IMR-90 (cell line): Measurements from ENCODE around the gene GLG1. TPM values are rescaled to one million over a fixed set of nuclear protein-coding genes. Genes with fewer than 3 reads are reported as not detected.

ENCODE experiments used
- ATAC-seq: fragments of 200-7000 bp; cut with Tn5 transposase; 2 replicates; pipeline ENCODE4 v1.9.1; 2020; ENCODE audit warnings: low read depth, mild to moderate bottlenecking, moderate library complexity
- BruUV-seq: library from RNA; stranded (reverse); fragments of 400-500 nt; replicated peaks from 2 replicates; lab custom pipeline; 2021; lab: Mats Ljungman, UMichigan
- CTCF ChIA-PET: fragments of 300-600 bp; formaldehyde crosslinking; extraction: SDS; loops from one replicate; lab custom pipeline; 2021; ENCODE audit warnings: antibody characterized with exemption; lab: Yijun Ruan, JAX
- POLR2A ChIA-PET: fragments of 300-600 bp; sonication (Branson Sonifier 250); formaldehyde crosslinking; loops from one replicate; lab custom pipeline; 2022; ENCODE audit warnings: antibody characterized with exemption; ENCODE audit not compliant: unreplicated experiment; lab: Charles Lee
- DNase-seq: peaks from one replicate; pipeline ENCODE4 v3.0.0; 2013
- H2AFZ ChIP-seq: replicated peaks from 2 replicates; pipeline ENCODE3; 2013; ENCODE audit warnings: low read length, mild to moderate bottlenecking; ENCODE audit not compliant: poor library complexity
- H2AK5ac ChIP-seq: 2 replicates; pipeline ENCODE4 v1.6.1; 2013; ENCODE audit warnings: low read depth, low read length, inconsistent platforms
- H2AK9ac ChIP-seq: replicated peaks from 2 replicates; pipeline ENCODE3; 2013; ENCODE audit warnings: mild to moderate bottlenecking, low read depth, low read length, moderate library complexity; ENCODE audit not compliant: poor library complexity
- H2BK120ac ChIP-seq: 2 replicates; pipeline ENCODE4 v1.6.1; 2013; ENCODE audit warnings: low read depth, low read length, inconsistent platforms
- H2BK15ac ChIP-seq: 3 replicates; pipeline ENCODE4 v1.6.1; 2013; ENCODE audit warnings: low read depth, low read length, inconsistent platforms
- H2BK20ac ChIP-seq: 2 replicates; pipeline ENCODE4 v1.6.1; 2013; ENCODE audit warnings: low read depth, mild to moderate bottlenecking, inconsistent platforms, low read length, moderate library complexity
- H2BK5ac ChIP-seq: 2 replicates; pipeline ENCODE4 v1.6.1; 2013; ENCODE audit warnings: mild to moderate bottlenecking, low read depth, low read length, inconsistent platforms; ENCODE audit not compliant: poor library complexity, severe bottlenecking
- H3K14ac ChIP-seq: replicated peaks from 2 replicates; pipeline ENCODE4 v1.6.1; 2013; ENCODE audit warnings: low read depth, low read length, inconsistent platforms
- H3K18ac ChIP-seq: 2 replicates; pipeline ENCODE4 v1.6.1; 2013; ENCODE audit warnings: low read depth, low read length, control low read depth
- H3K23ac ChIP-seq: 2 replicates; pipeline ENCODE4 v1.6.1; 2013; ENCODE audit warnings: low read depth, low read length, inconsistent platforms
- H3K27ac ChIP-seq: 2 replicates; pipeline ENCODE4 v1.5.1; 2013; ENCODE audit warnings: mild to moderate bottlenecking, control low read depth, low read length; ENCODE audit not compliant: insufficient read depth
- H3K27me3 ChIP-seq: 2 replicates; pipeline ENCODE4 v1.6.1; 2013; ENCODE audit warnings: low read length; ENCODE audit not compliant: control insufficient read depth, insufficient read depth
- H3K36me3 ChIP-seq: 2 replicates; pipeline ENCODE4 v1.6.1; 2013; ENCODE audit warnings: low read length, mixed read lengths; ENCODE audit not compliant: control insufficient read depth, insufficient read depth
- H3K4ac ChIP-seq: 2 replicates; pipeline ENCODE4 v1.6.1; 2013; ENCODE audit warnings: low read depth, low read length, inconsistent platforms
- H3K4me1 ChIP-seq: 2 replicates; pipeline ENCODE4 v1.6.1; 2013; ENCODE audit warnings: low read length, mixed read lengths; ENCODE audit not compliant: control insufficient read depth, insufficient read depth
- H3K4me2 ChIP-seq: 2 replicates; pipeline ENCODE4 v1.6.1; 2013; ENCODE audit warnings: low read depth, mild to moderate bottlenecking, control low read depth, low read length, moderate library complexity
- H3K4me3 ChIP-seq: 2 replicates; pipeline ENCODE4 v1.5.1; 2013; ENCODE audit warnings: low read depth, mild to moderate bottlenecking, control low read depth, low read length, moderate library complexity; ENCODE audit not compliant: insufficient read depth
- H3K56ac ChIP-seq: 2 replicates; pipeline ENCODE4 v1.6.1; 2013; ENCODE audit warnings: low read length, inconsistent platforms; ENCODE audit not compliant: insufficient read depth; ENCODE audit errors: extremely low read depth
- H3K79me1 ChIP-seq, 2 experiments: 2 replicates each; pipeline ENCODE4 v1.6.1; 2013; ENCODE audit warnings: low read length in 2 of 2, inconsistent platforms in 1 of 2, low read depth in 1 of 2
- H3K9ac ChIP-seq: 2 replicates; pipeline ENCODE4 v1.6.1; 2013; ENCODE audit warnings: low read depth, low read length, control low read depth
- H3K9me1 ChIP-seq: 2 replicates; pipeline ENCODE4 v1.6.1; 2013; ENCODE audit warnings: low read length, inconsistent platforms; ENCODE audit not compliant: insufficient read depth
- H3K9me3 ChIP-seq: 2 replicates; pipeline ENCODE4 v1.6.1; 2013; ENCODE audit warnings: low read length; ENCODE audit not compliant: control insufficient read depth, insufficient read depth
- H4K20me1 ChIP-seq: 2 replicates; pipeline ENCODE4 v1.6.1; 2013; ENCODE audit warnings: low read length, inconsistent platforms; ENCODE audit not compliant: insufficient read depth
- H4K5ac ChIP-seq: 2 replicates; pipeline ENCODE4 v1.6.1; 2013; ENCODE audit warnings: mild to moderate bottlenecking, low read depth, low read length, control low read depth
- H4K8ac ChIP-seq, 2 experiments: 2 replicates each; pipeline ENCODE4 v1.6.1; 2013; ENCODE audit warnings: low read depth in 2 of 2, low read length in 2 of 2, control low read depth in 1 of 2, inconsistent platforms in 1 of 2
- H4K91ac ChIP-seq: 2 replicates; pipeline ENCODE4 v1.6.1; 2013; ENCODE audit warnings: low read depth, low read length, inconsistent platforms; ENCODE audit not compliant: insufficient read depth
- MAZ ChIP-seq: IDR thresholded peaks from 2 replicates; pipeline ENCODE4 v1.6.1; 2012; ENCODE audit warnings: low read depth, mild to moderate bottlenecking, low read length, improper control_type of control experiment, moderate library complexity, borderline replicate concordance
- MXI1 ChIP-seq: IDR thresholded peaks from 2 replicates; pipeline ENCODE4 v1.6.1; 2012; ENCODE audit warnings: low read depth, mild to moderate bottlenecking, low read length, moderate library complexity, borderline replicate concordance
- RAD21 ChIP-seq: IDR thresholded peaks from 2 replicates; pipeline ENCODE4 v1.6.1; 2012; ENCODE audit warnings: low read length, improper control_type of control experiment
- WGBS, 2 experiments: methylation state at CpG; one replicate each; pipeline versions ENCODE4 v1.1.5 to v1.1.7; 2013; ENCODE audit warnings: missing lambda C conversion rate in 2 of 2; ENCODE audit not compliant: insufficient read length in 1 of 2; ENCODE audit errors: extremely low coverage in 2 of 2; 5-methylcytosine and 5-hydroxymethylcytosine counted together
- dilution Hi-C: fragments of 300-500 bp; cut with HindIII; formaldehyde crosslinking; loops from one replicate; pipeline ENCODE4 v1.14.3; 2018; ENCODE audit warnings: low sequenced_read_pairs; ENCODE audit not compliant: unreplicated experiment
- in situ Hi-C: fragments of 300-500 bp; cut with MboI; formaldehyde crosslinking; loops from 3 replicates; pipeline ENCODE4 v1.14.3; 2019; ENCODE audit warnings: low sequenced_read_pairs, inconsistent platforms, mixed read lengths
- intact Hi-C: fragments of 100-400 bp; cut with micrococcal nuclease; formaldehyde crosslinking; loops from 2 replicates; pipeline ENCODE4 v1.10.0; 2022
- polyA plus RNA-seq, 3 experiments: library from polyadenylated mRNA; depleted of rRNA; stranded (reverse); fragments of >200 nt; gene quantifications; 2 replicates each; pipeline ENCODE4 v1.2.3, GENCODE V29; 2012; ENCODE audit warnings: low replicate concordance in 1 of 3
- total RNA-seq: library from RNA; depleted of rRNA; stranded (reverse); fragments of >200 nt; gene quantifications from 2 replicates; pipeline ENCODE4 v1.2.3, GENCODE V29; 2012

The GLG1 gene
- total and polyA plus RNA-seq, 2 of the 4 experiments (the other 2 are of a cell fraction) = 91.0 to 107 TPM

GRCh38 chr16:74583926-74584666, 22.8 kb downstream of the GLG1 start:
- Histone ChIP-seq H3K56ac (no peak overlapping the region), H3K18ac (no peak overlapping the region), H2BK15ac (no peak overlapping the region), H4K91ac (peak overlapping the region; percentile 51; the same call in 1 of the 2 replicates), H3K9ac (no peak overlapping the region), H4K20me1 (peaks cover 55% of the 10 kb centered on the region), H3K14ac (peak overlapping the region; percentile 19; the same call in 1 of the 2 replicates), H3K23ac (0 out of 2 replicates have a peak overlapping the region, but pooled peaks have one; percentile 59), H3K27me3 (no peaks in the 10 kb centered on the region), H2AK5ac (no peak overlapping the region), H2BK5ac (no peak overlapping the region), H3K36me3 (no peaks in the 10 kb centered on the region), H3K4me2 (peak overlapping the region; percentile 72), H3K4me1 (peaks cover 5% of the 10 kb centered on the region), H2AFZ (no peak overlapping the region), H3K27ac (no peak overlapping the region), H3K79me1 (peaks cover 23 to 62% of the 10 kb centered on the region in 2 experiments), H2BK120ac (0 out of 2 replicates have a peak overlapping the region, but pooled peaks have one; percentile 19), H2BK20ac (no peak overlapping the region), H3K9me3 (no peaks in the 10 kb centered on the region), H3K9me1 (peaks cover 11% of the 10 kb centered on the region; the same call in 1 of the 2 replicates), H3K4me3 (no peak overlapping the region), H4K5ac (no peak overlapping the region), H4K8ac (peak overlapping the region in 1 of 2 experiments; percentile 62; a peak in 1 of 4 replicates), H2AK9ac (no peak overlapping the region), H3K4ac (no peak overlapping the region)
- TF ChIP-seq MAZ (no peak), RAD21 (no peak), MXI1 (no peak)
- ATAC-seq (no peak), DNase-seq (no peak)
- intact Hi-C loops = no loop called here
- in situ Hi-C loops = no loop called here
- BruUV-seq = no TSS peak
- CTCF ChIA-PET = no interaction called here
- 94% methylated on average over 3 of the region's 9 CpGs; no CpG with 5 or more reads in 1 of the 2 experiments for WGBS, 2 experiments
- dilution Hi-C loops = no loop called here
- POLR2A ChIA-PET = no interaction called here
